Measurements from ENCODE around the gene USP48.

The USP48 gene

GRCh38 chr1:21793104-21793503, 10.2 kb upstream of the USP48 start:
- TF ChIP-seq ZNF132 (tag by site-specific recombination; IDR thresholded peaks at IDR 0.05; ENCODE audit: borderline replicate concordance) (no peak), ZNF292 (tag by site-specific recombination; IDR thresholded peaks at IDR 0.05; ENCODE audit: borderline replicate concordance, low read depth) (no peak), ZNF792 (tag by site-specific recombination; IDR thresholded peaks at IDR 0.05) (no peak), PRDM4 (tag by site-specific recombination; IDR thresholded peaks at IDR 0.05) (no peak), ZBTB6 (tag by site-specific recombination; IDR thresholded peaks at IDR 0.05) (no peak), ZNF23 (tag by site-specific recombination; IDR thresholded peaks at IDR 0.05; ENCODE audit: borderline replicate concordance) (no peak), ZNF530 (tag by site-specific recombination; IDR thresholded peaks at IDR 0.05; ENCODE audit: low read depth) (no peak), ZNF629 (tag by site-specific recombination; IDR thresholded peaks at IDR 0.05) (no peak), GLIS2 (tag by site-specific recombination; IDR thresholded peaks at IDR 0.05) (no peak), ZNF433 (tag by site-specific recombination; IDR thresholded peaks at IDR 0.05; ENCODE audit: low read depth) (no peak), ZNF596 (tag by site-specific recombination; IDR thresholded peaks at IDR 0.05) (no peak), MEIS1 (CRISPR knock-in tag; IDR thresholded peaks at IDR 0.05; ENCODE audit: borderline replicate concordance) (no peak)
- TF ChIP-seq, protein P1, sequence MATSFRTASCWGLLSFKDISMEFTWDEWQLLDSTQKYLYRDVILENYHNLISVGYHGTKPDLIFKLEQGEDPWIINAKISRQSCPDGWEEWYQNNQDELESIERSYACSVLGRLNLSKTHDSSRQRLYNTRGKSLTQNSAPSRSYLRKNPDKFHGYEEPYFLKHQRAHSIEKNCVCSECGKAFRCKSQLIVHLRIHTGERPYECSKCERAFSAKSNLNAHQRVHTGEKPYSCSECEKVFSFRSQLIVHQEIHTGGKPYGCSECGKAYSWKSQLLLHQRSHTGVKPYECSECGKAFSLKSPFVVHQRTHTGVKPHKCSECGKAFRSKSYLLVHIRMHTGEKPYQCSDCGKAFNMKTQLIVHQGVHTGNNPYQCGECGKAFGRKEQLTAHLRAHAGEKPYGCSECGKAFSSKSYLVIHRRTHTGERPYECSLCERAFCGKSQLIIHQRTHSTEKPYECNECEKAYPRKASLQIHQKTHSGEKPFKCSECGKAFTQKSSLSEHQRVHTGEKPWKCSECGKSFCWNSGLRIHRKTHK (tag by site-specific recombination; IDR thresholded peaks at IDR 0.05) = no peak
- TF ChIP-seq, protein P2, sequence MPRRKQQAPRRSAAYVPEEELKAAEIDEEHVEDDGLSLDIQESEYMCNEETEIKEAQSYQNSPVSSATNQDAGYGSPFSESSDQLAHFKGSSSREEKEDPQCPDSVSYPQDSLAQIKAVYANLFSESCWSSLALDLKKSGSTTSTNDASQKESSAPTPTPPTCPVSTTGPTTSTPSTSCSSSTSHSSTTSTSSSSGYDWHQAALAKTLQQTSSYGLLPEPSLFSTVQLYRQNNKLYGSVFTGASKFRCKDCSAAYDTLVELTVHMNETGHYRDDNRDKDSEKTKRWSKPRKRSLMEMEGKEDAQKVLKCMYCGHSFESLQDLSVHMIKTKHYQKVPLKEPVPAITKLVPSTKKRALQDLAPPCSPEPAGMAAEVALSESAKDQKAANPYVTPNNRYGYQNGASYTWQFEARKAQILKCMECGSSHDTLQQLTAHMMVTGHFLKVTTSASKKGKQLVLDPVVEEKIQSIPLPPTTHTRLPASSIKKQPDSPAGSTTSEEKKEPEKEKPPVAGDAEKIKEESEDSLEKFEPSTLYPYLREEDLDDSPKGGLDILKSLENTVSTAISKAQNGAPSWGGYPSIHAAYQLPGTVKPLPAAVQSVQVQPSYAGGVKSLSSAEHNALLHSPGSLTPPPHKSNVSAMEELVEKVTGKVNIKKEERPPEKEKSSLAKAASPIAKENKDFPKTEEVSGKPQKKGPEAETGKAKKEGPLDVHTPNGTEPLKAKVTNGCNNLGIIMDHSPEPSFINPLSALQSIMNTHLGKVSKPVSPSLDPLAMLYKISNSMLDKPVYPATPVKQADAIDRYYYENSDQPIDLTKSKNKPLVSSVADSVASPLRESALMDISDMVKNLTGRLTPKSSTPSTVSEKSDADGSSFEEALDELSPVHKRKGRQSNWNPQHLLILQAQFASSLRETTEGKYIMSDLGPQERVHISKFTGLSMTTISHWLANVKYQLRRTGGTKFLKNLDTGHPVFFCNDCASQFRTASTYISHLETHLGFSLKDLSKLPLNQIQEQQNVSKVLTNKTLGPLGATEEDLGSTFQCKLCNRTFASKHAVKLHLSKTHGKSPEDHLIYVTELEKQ (tag by site-specific recombination; IDR thresholded peaks at IDR 0.05; ENCODE audit: borderline replicate concordance) = no peak
- H3K4me1 ChIP-seq (ENCODE audit: control insufficient read depth, insufficient read depth, low read length) = no peaks in the 10 kb centered on the region
- H3K4me3 ChIP-seq (ENCODE audit: low read depth, low read length) = no peak overlapping the region
- no peak overlapping the region for H3K27ac ChIP-seq (ENCODE audit: extremely low read depth, low read depth, low read length)
- no peaks in the 10 kb centered on the region for H3K9me3 ChIP-seq (ENCODE audit: control insufficient read depth, insufficient read depth, low read depth, low read length)
- POLR2A ChIA-PET = no interaction called here
- no peaks in the 10 kb centered on the region for H3K36me3 ChIP-seq (ENCODE audit: control insufficient read depth in 2 of 2, insufficient read depth in 1 of 2, low read length in 2 of 2)
- CTCF ChIA-PET = interaction anchor here (0.6 to 0.7 kb wide), 2 partner anchors 83 to 573 kb away, joined by 3 read pairs; no protein-coding TSS in a partner anchor

DNA sequence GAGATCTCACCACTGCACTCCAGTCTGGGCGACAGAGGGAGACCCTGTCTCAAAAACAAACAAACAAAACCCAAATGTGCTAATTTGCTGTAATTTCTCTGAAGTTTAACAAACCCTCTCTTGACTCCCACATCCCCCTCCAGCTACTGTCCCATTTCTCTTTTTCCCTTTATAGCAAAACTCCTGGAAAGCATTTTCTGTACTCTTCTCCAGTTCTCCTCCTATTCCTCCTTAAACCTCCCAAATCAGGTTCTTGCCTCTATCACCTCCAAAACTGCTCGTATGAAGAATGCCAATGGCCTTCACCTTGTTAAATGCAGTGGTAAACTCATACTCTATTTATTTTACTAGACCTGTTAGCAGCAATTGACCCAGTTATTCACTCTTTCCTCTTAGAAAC, 3.7 kb upstream of the USP48 start:
- Histone ChIP-seq H3K36me3 (ENCODE audit: control insufficient read depth in 2 of 2, insufficient read depth in 1 of 2, low read length in 2 of 2) (no peaks in the 10 kb centered on the region), H3K4me1 (ENCODE audit: control insufficient read depth, insufficient read depth, low read length) (no peaks in the 10 kb centered on the region), H3K27ac (ENCODE audit: extremely low read depth, low read depth, low read length) (no peak overlapping the region), H3K9me3 (ENCODE audit: control insufficient read depth, insufficient read depth, low read depth, low read length) (no peaks in the 10 kb centered on the region), H3K4me3 (ENCODE audit: low read depth, low read length) (no peak overlapping the region)
- CTCF ChIA-PET = no interaction called here
- POLR2A ChIA-PET = no interaction called here
- TF ChIP-seq ZNF776 (tag by site-specific recombination; IDR thresholded peaks at IDR 0.05; ENCODE audit: borderline replicate concordance) (no peak), GLI2 (tag by site-specific recombination; IDR thresholded peaks at IDR 0.05; ENCODE audit: borderline replicate concordance, low read depth) (no peak)
